ENCODE results near the gene SNX9. TPM values are rescaled to one million over a fixed set of nuclear protein-coding genes. Genes with fewer than 3 reads are reported as not detected.

SNX9 gene
- total RNA-seq, 2 donors from 2014 or later: 19.8 to 24.1 TPM

GRCh38 chr6:157985378-157986155 lies 162.5 kb downstream of the SNX9 start:
- Histone ChIP-seq H3K27me3 (no peaks in the 10 kb centered on the region), H3K9me3 (no peaks in the 10 kb centered on the region), H3K4me3 (no peak overlapping the region), H3K27ac (peak overlapping the region; percentile 56 to 75 (median 65)), H3K4me1 (peaks cover 82% of the 10 kb centered on the region), H3K36me3 (replicated peaks in 1 of 2; ENCODE audit: insufficient read depth in 1 of 2, low read depth in 2 of 2) (no peaks in the 10 kb centered on the region)
- ATAC-seq (no peak), DNase-seq (peak in 3 of 4 donors; percentile 35 to 62 (median 44))
- WGBS, 2 donors: 10 to 25% methylated on average over 13 of the region's 13 CpGs
- TF ChIP-seq POLR2A (IDR thresholded peaks at IDR 0.05) (no peak), CTCF (IDR thresholded peaks at IDR 0.05) (peak in 1 of 7 experiments; percentile 8)
- intact Hi-C loops (cut with DNase I): no loop called here

GRCh38 chr6:157987788-157988699 lies 165.0 kb downstream of the SNX9 start:
- Histone ChIP-seq H3K4me3 (no peak overlapping the region), H3K4me1 (peaks cover 75% of the 10 kb centered on the region)

GRCh38 chr6:157988700-157989063 lies 165.6 kb downstream of the SNX9 start:
- WGBS, 2 donors: 70 to 76% methylated on average over 5 to 8 of the region's 8 CpGs
- intact Hi-C loops (cut with DNase I): no loop called here
- H3K4me3 ChIP-seq: no peak overlapping the region
- DNase-seq (peak in 1 of 4 donors; percentile 1), ATAC-seq (no peak)
- no peaks in the 10 kb centered on the region for H3K36me3 ChIP-seq (replicated peaks in 1 of 2; ENCODE audit: insufficient read depth in 1 of 2, low read depth in 2 of 2)
- H3K4me1 ChIP-seq: peaks cover 68% of the 10 kb centered on the region
- peak overlapping the region; percentile 20 to 51 (median 40) for H3K27ac ChIP-seq
- H3K27me3 ChIP-seq: no peaks in the 10 kb centered on the region
- no peaks in the 10 kb centered on the region for H3K9me3 ChIP-seq
- TF ChIP-seq CTCF (IDR thresholded peaks at IDR 0.05): no peak
- TF ChIP-seq POLR2A (IDR thresholded peaks at IDR 0.05): no peak

More at GRCh38 chr6:157987788-157988699, 165.0 kb downstream of the SNX9 start:
- ATAC-seq (no peak), DNase-seq (no peak)
- TF ChIP-seq CTCF (IDR thresholded peaks at IDR 0.05) (no peak), POLR2A (IDR thresholded peaks at IDR 0.05) (no peak)
- Histone ChIP-seq H3K27me3 (no peaks in the 10 kb centered on the region), H3K36me3 (replicated peaks in 1 of 2; ENCODE audit: insufficient read depth in 1 of 2, low read depth in 2 of 2) (no peaks in the 10 kb centered on the region), H3K27ac (peak overlapping the region; percentile 32 to 51 (median 46)), H3K9me3 (no peaks in the 10 kb centered on the region)
- WGBS, 2 donors: 74 to 76% methylated on average over 18 to 20 of the region's 20 CpGs
- intact Hi-C loops (cut with DNase I): no loop called here

- DNase-seq (peak; percentile 87 to 96 (median 93)), ATAC-seq (peak; percentile 82)
- H3K4me1 ChIP-seq: peaks cover 66% of the 10 kb centered on the region
- H3K9me3 ChIP-seq: no peaks in the 10 kb centered on the region
- H3K27ac ChIP-seq: peak overlapping the region; percentile 56 to 77 (median 72)
- no peaks in the 10 kb centered on the region for H3K27me3 ChIP-seq
- TF ChIP-seq POLR2A (IDR thresholded peaks at IDR 0.05): peak in 2 of 3 donors; percentile 12 to 24
- TF ChIP-seq CTCF (IDR thresholded peaks at IDR 0.05): no peak
- 19 to 32% methylated on average over 6 to 22 of the region's 22 CpGs for WGBS, 2 donors
- H3K4me3 ChIP-seq: no peak overlapping the region
- no peaks in the 10 kb centered on the region for H3K36me3 ChIP-seq (replicated peaks in 1 of 2; ENCODE audit: insufficient read depth in 1 of 2, low read depth in 2 of 2)
- intact Hi-C loops (cut with DNase I): no loop called here
These were observed 166.7 kb downstream of the SNX9 start for GRCh38 chr6:157989541-157990289.

All from body of pancreas (tissue), 4 donors.